HG02678 (cell line): ENCODE measurements around the gene PTPRM.

Experiments used
- ATAC-seq: cut with Tn5 transposase; IDR thresholded peaks from one replicate; pipeline ENCODE4 v1.9.1; 2021; ENCODE audit warnings: mild to moderate bottlenecking, moderate library complexity; ENCODE audit not compliant: unreplicated experiment

The PTPRM gene

GRCh38 chr18:8197499-8197898 lies 630.4 kb downstream of the PTPRM start:
- ATAC-seq, result no peak

- no peak for ATAC-seq
Observed at GRCh38 chr18:8207996-8208395, 640.9 kb downstream of the PTPRM start.

- ATAC-seq, result no peak
Observed at GRCh38 chr18:8208716-8209115, 641.6 kb downstream of the PTPRM start.

DNA sequence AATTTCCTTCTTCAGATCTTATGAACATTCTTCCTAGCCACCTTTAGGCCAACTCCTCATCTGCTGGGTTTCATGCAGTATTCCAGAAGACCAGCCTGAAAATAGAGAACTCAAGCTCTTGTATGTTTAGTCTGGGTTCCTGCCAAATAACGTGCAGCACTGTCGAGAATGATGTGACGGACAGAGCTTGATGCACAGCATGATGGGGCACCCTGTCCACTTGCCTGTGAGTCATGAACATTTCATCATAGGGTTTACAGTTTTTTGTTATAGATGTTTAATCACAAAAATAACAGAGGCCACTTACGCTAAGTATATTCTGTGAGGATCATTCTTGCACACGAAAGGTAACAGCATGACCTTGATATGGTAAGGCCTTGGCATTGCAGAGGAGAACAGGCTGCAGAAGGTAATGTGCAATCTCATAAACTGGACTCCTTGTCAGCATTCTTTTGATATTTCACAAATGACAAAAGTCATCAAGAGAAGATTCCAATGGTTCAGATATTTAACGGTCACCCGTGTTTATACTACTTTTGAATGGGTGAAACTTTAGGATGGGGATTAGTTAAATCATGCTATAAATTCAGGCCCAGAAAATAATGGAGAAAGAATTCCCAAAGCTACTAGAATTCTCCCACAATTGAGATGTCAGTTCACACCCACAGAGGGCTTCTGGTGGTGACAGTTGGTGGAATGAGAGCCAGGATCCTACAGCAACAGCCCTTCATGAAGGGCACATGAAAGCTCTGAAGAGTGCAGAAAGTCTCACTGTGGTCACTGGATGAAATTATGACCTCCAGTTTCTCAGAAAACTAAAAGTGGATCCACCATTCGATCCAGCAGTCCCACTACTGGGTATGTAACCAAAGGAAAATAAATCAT lies 646.0 kb downstream of the PTPRM start:
- ATAC-seq, result no peak

DNA sequence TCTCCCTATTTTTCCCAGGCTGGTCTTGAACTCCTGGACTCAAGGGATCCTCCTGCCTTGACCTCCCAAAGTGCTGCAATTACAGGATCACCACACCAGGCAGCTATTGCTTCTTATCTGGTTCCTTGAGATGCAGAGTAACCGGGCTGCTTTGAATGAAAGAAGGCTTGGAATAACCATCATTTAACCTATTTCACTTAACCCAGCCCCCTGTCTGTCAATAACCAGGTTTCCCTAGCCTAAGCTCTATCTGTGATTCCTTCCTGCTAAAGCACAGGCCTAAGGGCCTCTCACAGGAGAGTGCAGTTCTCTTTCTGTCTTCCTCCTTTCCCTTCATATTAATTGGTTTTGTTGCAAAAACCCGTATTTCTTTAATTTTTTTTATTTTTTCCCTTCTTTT lies 648.6 kb downstream of the PTPRM start:
- no peak for ATAC-seq

GRCh38 chr18:8217051-8217564 lies 650.0 kb downstream of the PTPRM start:
- no peak for ATAC-seq

- no peak for ATAC-seq
Observed at GRCh38 chr18:8218197-8218596, 651.1 kb downstream of the PTPRM start.

DNA sequence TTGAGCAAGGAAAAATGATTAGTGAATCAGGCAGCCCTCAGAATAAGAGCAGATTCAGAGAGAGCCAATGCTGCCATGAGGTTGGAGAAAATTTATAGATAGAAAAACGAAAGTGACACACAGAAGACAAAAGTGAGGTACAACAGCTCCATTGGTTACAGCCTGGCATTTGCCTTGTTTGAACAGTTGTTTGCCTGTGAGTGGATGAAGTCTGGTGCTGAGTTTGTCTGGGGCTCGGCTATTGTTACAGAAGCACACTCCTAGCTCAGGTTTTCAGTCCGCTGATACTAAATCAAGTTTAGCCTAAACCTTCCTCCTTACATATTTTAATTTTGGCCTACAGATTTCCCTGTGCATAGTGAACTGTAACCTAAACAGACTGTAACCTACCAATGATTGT lies 654.3 kb downstream of the PTPRM start:
- ATAC-seq, result no peak

DNA sequence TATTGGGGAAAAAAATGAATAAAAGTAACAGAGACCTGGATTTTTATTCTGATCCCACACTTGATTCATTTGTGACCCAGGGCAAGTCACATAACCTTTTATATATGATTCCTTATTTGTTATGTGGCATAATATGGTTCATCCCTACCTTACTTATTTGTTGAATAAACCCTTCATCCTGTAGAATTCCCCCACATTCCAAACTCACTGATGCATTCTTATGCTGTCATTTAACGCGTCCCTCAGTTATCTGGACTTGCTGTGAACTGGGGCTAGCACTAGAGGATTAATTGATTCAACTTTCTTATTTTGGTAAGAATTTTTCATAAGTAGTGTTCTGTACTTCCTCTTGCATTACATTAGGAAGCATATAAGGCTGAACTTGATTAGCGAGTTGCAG lies 657.5 kb downstream of the PTPRM start:
- ATAC-seq, result no peak

DNA sequence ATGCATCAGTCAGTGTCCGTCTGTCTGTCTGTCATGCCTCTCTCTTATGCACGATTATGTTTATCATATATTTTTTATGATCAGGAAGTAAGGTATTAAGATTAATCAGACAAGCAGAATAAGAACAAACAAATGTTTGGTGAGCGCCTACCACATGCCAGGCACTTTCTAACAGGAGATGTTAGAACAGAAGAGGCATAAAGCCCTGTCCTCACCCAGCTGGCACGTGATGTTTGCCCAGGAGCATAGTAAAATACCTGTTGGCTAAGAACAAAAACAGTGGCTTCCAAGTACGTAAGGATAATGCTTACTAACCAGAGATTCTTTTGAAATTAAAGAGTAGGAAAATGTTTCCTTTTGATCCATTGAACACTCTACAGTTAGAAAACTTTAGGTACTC lies 661.9 kb downstream of the PTPRM start:
- no peak for ATAC-seq

GRCh38 chr18:8229787-8230186 lies 662.7 kb downstream of the PTPRM start:
- no peak for ATAC-seq

DNA sequence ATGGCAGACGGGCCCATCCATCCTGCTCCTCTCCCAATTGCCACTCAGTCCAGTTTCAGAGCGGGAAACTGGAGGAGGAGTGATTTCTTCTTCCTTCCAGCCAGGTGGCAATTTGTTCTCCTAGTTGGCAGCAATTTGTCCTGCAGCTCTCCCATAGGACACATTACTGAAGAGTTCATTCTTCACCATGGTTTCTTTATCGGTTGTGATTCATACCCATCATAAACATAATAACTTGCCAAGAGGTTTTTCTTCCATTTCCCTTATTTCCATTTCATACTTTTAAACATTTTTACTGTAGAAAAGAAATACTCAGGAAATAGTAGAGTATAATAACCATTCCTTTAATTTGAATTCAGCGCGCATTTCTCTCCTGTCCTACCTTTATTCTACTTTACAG lies 664.2 kb downstream of the PTPRM start:
- no peak for ATAC-seq

- no peak for ATAC-seq
Observed at GRCh38 chr18:8232791-8233190, 665.7 kb downstream of the PTPRM start.

GRCh38 chr18:8235894-8236293 lies 668.8 kb downstream of the PTPRM start:
- ATAC-seq, result no peak

DNA sequence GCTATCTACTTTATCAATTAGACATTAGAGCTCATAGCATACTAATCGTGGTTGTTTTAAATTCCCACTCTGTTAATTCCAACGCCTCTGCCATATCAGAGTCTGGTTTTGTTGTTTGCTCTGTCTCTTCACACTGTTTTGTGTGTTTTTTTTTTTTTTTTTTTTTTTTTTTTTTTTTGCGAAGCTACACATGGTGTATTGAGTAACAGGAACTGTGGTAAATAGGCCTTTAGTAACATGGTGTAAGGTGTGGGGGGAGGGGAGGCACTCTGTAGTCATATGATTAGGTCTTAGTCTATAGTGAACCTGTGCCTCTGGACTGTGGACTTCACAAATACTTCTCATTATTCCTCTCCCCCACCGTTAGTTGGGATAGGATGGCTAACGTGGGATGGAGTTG lies 671.4 kb downstream of the PTPRM start:
- ATAC-seq, result no peak

DNA sequence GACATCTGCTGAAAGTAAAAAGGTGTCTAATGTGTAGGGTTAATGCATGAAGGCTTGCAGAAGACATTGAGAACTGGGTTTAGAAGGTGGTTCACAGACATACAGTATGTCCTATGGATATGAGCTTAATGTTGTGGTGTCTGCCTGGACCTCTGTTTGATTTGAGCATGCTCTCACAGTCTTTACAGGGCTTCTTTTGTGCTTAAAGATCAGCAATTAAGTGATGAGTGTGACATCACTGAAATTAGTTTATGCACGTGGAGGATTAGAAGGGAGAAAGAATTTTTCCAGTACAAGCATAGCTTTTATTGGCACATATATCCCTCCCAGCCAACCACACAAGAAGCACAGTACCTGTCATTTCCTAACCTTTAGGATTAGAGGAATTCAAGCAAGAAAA lies 674.6 kb downstream of the PTPRM start:
- ATAC-seq, result no peak

GRCh38 chr18:8242151-8242696 lies 675.1 kb downstream of the PTPRM start:
- no peak for ATAC-seq

DNA sequence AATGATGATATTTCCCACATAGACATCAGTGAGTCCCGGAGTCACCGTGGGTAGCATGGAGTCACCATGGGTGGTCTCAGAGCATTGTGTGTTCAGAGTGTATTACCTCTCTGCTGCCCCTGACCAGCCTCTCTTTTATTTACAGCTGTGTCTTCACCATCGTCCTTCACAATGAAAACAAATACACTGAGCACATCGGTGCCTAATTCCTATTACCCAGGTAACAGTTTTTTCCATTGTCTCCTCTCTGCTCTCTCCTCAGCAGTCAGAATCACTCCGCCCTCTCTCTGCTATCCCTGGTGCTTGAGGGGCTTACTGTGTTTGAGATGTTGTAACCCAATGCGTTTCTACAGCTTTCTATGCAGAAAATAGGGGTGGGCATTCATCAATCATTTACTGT lies 680.6 kb downstream of the PTPRM start:
- no peak for ATAC-seq

DNA sequence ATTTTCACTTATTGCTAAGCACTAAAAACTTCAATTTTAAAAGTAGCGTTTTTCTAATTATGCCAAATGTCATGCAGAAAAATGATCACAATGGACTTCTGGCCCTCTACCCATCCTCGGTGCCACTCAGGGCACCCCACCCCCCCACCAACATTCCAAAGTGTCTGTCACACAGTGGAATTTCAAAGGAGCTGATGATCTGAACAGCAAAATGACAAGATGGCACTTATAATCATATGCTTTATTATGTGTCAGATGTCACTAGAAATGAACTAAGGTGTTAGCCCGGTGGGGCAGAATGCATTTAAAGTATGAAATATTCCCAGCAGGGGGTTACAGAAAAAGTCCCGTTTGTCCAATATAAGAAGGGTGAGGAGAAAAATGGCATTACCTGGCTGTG lies 681.5 kb downstream of the PTPRM start:
- ATAC-seq, result no peak

DNA sequence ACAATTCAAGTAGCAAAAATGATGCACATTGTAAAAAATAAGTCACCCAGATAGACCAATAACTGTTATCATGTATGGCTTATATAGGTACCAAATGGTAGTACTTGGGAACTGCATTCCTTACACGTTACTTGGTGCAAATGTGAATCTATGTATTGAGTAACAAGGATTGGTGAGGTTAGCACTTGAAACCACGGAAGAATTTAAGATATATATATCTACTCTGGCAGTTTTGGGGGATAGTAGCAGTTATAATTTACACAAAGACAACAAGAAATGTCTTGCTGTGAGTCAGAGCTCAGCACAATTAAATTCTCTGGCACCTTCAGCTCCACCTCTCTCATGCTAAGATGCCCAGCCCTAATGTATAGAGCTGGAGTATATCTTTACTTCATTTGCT lies 682.7 kb downstream of the PTPRM start:
- no peak for ATAC-seq

DNA sequence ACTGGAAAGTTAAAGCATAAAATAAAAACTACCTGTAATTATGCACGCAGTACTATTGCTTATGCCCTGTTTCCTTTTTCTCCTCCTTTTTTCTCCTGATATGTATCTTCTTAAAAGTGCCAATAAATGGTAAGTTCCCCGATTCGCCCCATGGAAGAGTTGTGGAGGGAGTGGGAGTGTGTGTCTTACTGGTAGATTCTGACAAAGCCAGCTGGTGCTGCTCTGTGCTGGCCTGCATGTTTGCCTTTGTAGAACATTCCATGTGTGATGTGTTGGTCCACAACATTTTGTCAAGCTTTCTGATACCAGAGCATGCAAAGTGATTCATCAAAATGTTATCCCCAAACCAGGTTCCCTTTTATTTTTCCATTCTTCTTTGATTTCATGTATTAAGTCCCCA lies 685.3 kb downstream of the PTPRM start:
- ATAC-seq, result no peak

DNA sequence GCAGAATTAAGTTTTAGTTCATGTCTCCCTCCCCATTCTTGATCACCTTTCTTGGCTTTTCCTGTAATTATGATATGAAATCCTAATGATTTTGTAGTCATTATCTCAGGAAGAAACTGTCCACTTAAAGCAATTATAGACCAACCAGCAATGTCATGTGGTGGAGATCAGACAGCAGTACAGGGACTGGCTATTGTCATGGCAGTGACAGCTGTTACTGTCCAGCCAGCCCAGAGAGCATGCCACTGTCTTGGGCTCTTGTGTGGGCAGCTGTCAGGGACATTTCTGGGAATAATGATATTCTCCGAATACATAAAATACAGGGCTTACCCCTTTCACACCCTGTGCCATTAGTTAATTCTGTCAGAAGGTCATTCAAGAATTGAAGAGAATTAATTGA lies 686.8 kb downstream of the PTPRM start:
- no peak for ATAC-seq

DNA sequence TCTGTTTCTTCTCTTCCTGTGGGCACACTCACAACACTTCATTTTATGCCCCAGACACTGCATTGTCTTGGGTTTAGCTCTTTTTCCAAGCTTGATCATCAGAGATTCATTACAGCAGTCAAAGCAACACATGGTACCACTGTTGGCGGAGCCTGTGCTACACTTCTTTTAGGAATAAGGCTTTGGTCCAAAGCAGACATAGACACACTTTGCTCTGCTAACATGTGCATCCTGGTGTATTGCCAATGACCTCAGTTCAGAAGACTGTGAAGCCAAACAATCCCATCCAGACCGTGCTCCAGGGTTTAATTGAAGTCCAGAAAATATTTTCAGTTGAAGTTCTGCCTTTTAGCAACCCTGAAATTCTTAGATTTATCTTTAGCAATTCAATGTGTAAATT lies 687.5 kb downstream of the PTPRM start:
- ATAC-seq, result no peak
